Psoas muscle (tissue), 8 donors: Measurements from ENCODE around the gene SPARC. TPM values are rescaled to one million over a fixed set of nuclear protein-coding genes. Genes with fewer than 3 reads are reported as not detected.
A peak's percentile ranks its signal among the peaks of the same experiment; 100 is the strongest.

ENCODE experiments used
- ATAC-seq, 4 donors: fragments of 200-7000 bp; cut with Tn5 transposase; one replicate each; pipeline ENCODE4 v1.9.1; 2020; ENCODE audit warnings: moderate library complexity in 3 of 4, mild to moderate bottlenecking in 2 of 4
- DNase-seq, 2 donors: peaks; one replicate each; pipeline ENCODE4 v3.0.0-alpha.2; 2020
- H3K27ac ChIP-seq: fragments of 200-600 bp; one replicate; pipeline ENCODE4 v1.8.0; 2022
- H3K27me3 ChIP-seq, 3 donors: fragments of 200-600 bp in 1 of 3; one replicate each; pipeline versions ENCODE4 v1.6.1 to v1.8.0; 2013 to 2022; ENCODE audit warnings: low read length in 2 of 3, mild to moderate bottlenecking in 2 of 3, moderate library complexity in 1 of 3; ENCODE audit not compliant: insufficient read depth in 3 of 3
- H3K36me3 ChIP-seq, 2 donors: fragments of 200-600 bp in 1 of 2; one replicate each; pipeline versions ENCODE4 v1.6.1 to v1.8.0; 2013 to 2022; ENCODE audit warnings: low read depth in 1 of 2, mild to moderate bottlenecking in 1 of 2, moderate library complexity in 1 of 2; ENCODE audit not compliant: insufficient read depth in 1 of 2
- H3K4me1 ChIP-seq: fragments of 200-600 bp; one replicate; pipeline ENCODE4 v1.8.0; 2022
- H3K4me3 ChIP-seq: fragments of 200-600 bp; one replicate; pipeline ENCODE4 v1.8.0; 2022; ENCODE audit warnings: mild to moderate bottlenecking
- H3K9me3 ChIP-seq: fragments of 200-600 bp; one replicate; pipeline ENCODE4 v1.8.0; 2022
- CTCF ChIP-seq: fragments of 200-600 bp; IDR thresholded peaks from one replicate; pipeline ENCODE4 v1.8.0; 2022; ENCODE audit warnings: antibody characterized with exemption
- WGBS, 3 donors: extraction: QIAGEN DNeasy Blood & Tissue Kit; methylation state at CpG; one replicate each; pipeline versions ENCODE4 v1.1.6 to v1.1.7; 2013; 5-methylcytosine and 5-hydroxymethylcytosine counted together
- intact Hi-C, 2 donors: fragments of 100-400 bp; cut with DNase I; formaldehyde crosslinking; loops; one replicate each; pipeline versions ENCODE4 v1.11.0 to v1.14.2; 2022
- polyA plus RNA-seq, 3 donors: library from polyadenylated mRNA; stranded (reverse); fragments of 200-250 nt; gene quantifications; one replicate each; pipeline ENCODE4 v1.2.3, GENCODE V29; 2013
- total RNA-seq, 4 donors: library from RNA; stranded (reverse); fragmentation: NEBNext Ultra II Directional in 2 of 4; extraction: Animal tissue kit (Norgen Biotek cat#: 25700) in 2 of 4; gene quantifications; one replicate each; pipeline versions ENCODE4 v1.2.1 to v1.2.4, GENCODE V29; 2021 to 2023
- donor health status: healthy with polysubstance abuse.
- donor health status: DM: no; HTN: no; CAD: no; lungs with moderate emphysema.
- donor health status: Bipolar disorder and iron deficiency.
- donor health status: healthy.
- donor health status: DM: yes; HTN: yes; CAD: no.
- donor health status: DM: no; HTN: no; CAD: no.
- donor health status: DM: no; HTN: no; CAD: no.
- donor health status: DM: yes; HTN: yes; CAD: no.

The SPARC gene
- total and polyA plus RNA-seq, 7 donors, result 111 to 687 (median 297) TPM

- no peaks in the 10 kb centered on the region for H3K9me3 ChIP-seq
- intact Hi-C loops, result no loop called here
- H3K4me3 ChIP-seq, result peak overlapping the region; percentile 78
- no peak for TF ChIP-seq CTCF
- peak overlapping the region; percentile 89 for H3K27ac ChIP-seq
- no peaks in the 10 kb centered on the region for H3K27me3 ChIP-seq
- 10 to 29% (median 15%) methylated on average over 10 of the region's 10 CpGs for WGBS, 3 donors
- peaks cover 36% of the 10 kb centered on the region for H3K4me1 ChIP-seq
- peak; percentile 48 to 72 (median 58) for ATAC-seq
- DNase-seq, result peak in 1 of 2 donors; percentile 66
- H3K36me3 ChIP-seq, result peaks cover 0 to 8% of the 10 kb centered on the region in 2 donors
These were observed 704 bp downstream of the SPARC start for GRCh38 chr5:151685749-151686673.

- 25 to 42% (median 27%) methylated on average over 8 of the region's 8 CpGs for WGBS, 3 donors
- no peak for TF ChIP-seq CTCF
- peak overlapping the region; percentile 89 for H3K27ac ChIP-seq
- peak overlapping the region; percentile 78 for H3K4me3 ChIP-seq
- H3K36me3 ChIP-seq, result peaks cover 0 to 8% of the 10 kb centered on the region in 2 donors
- DNase-seq (peak in 1 of 2 donors; percentile 40), ATAC-seq (peak; percentile 40 to 57 (median 49))
- no peaks in the 10 kb centered on the region for H3K9me3 ChIP-seq
- peaks cover 48% of the 10 kb centered on the region for H3K4me1 ChIP-seq
- intact Hi-C loops, result no loop called here
- no peaks in the 10 kb centered on the region for H3K27me3 ChIP-seq
These were observed 1.9 kb downstream of the SPARC start for GRCh38 chr5:151684690-151685361.

GRCh38 chr5:151683986-151684588 lies 2.6 kb downstream of the SPARC start:
- Histone ChIP-seq H3K9me3 (no peaks in the 10 kb centered on the region), H3K27ac (peak overlapping the region; percentile 89), H3K4me3 (peak overlapping the region; percentile 78), H3K27me3 (no peaks in the 10 kb centered on the region), H3K36me3 (peaks cover 0 to 8% of the 10 kb centered on the region in 2 donors), H3K4me1 (peaks cover 55% of the 10 kb centered on the region)
- intact Hi-C loops, result no loop called here
- no peak for DNase-seq
- ATAC-seq, result no peak
- WGBS, 3 donors, result 53 to 62% (median 56%) methylated on average over 2 of the region's 2 CpGs
- no peak for TF ChIP-seq CTCF

GRCh38 chr5:151683444-151683843 lies 3.3 kb downstream of the SPARC start:
- peak overlapping the region; percentile 89 for H3K27ac ChIP-seq
- H3K4me1 ChIP-seq, result peaks cover 62% of the 10 kb centered on the region
- 38 to 53% (median 41%) methylated on average over 5 of the region's 5 CpGs for WGBS, 3 donors

More at GRCh38 chr5:151683444-151683843, 3.3 kb downstream of the SPARC start:
- TF ChIP-seq CTCF, result no peak
- Histone ChIP-seq H3K36me3 (peaks cover 0 to 8% of the 10 kb centered on the region in 2 donors), H3K9me3 (no peaks in the 10 kb centered on the region), H3K4me3 (peak overlapping the region; percentile 78), H3K27me3 (no peaks in the 10 kb centered on the region)
- intact Hi-C loops, result no loop called here
- DNase-seq (no peak), ATAC-seq (no peak)
